SKM-1 (cell line): ENCODE measurements around the gene BABAM2.

ENCODE experiments used
- DNase-seq: peaks from one replicate; lab custom pipeline; 2025; ENCODE audit not compliant: unreplicated experiment; lab: John Stamatoyannopoulos, UW

BABAM2 gene

GRCh38 chr2:28153851-28154250 lies 263.3 kb downstream of the BABAM2 start:
- DNase-seq = no peak

- DNase-seq = no peak
These were observed 264.6 kb downstream of the BABAM2 start for GRCh38 chr2:28155086-28155485.

- DNase-seq = peak; percentile 7
These were observed 265.1 kb downstream of the BABAM2 start for GRCh38 chr2:28155627-28156026.

GRCh38 chr2:28158791-28159190 lies 268.3 kb downstream of the BABAM2 start:
- no peak for DNase-seq

- DNase-seq = no peak
These were observed 270.5 kb downstream of the BABAM2 start for GRCh38 chr2:28160986-28161425.

GRCh38 chr2:28161466-28161865 lies 270.9 kb downstream of the BABAM2 start:
- DNase-seq = no peak

- DNase-seq = no peak
These were observed 272.0 kb downstream of the BABAM2 start for GRCh38 chr2:28162564-28162963.

GRCh38 chr2:28163028-28163427 lies 272.5 kb downstream of the BABAM2 start:
- no peak for DNase-seq

- no peak for DNase-seq
These were observed 273.2 kb downstream of the BABAM2 start for GRCh38 chr2:28163627-28164279.

- no peak for DNase-seq
These were observed 273.8 kb downstream of the BABAM2 start for GRCh38 chr2:28164280-28164801.

GRCh38 chr2:28165087-28165635 lies 274.6 kb downstream of the BABAM2 start:
- no peak for DNase-seq

GRCh38 chr2:28166956-28167355 lies 276.4 kb downstream of the BABAM2 start:
- DNase-seq = no peak

- no peak for DNase-seq
These were observed 277.8 kb downstream of the BABAM2 start for GRCh38 chr2:28168376-28168775.

GRCh38 chr2:28169492-28169891 lies 279.0 kb downstream of the BABAM2 start:
- DNase-seq = no peak

- DNase-seq = no peak
These were observed 281.8 kb downstream of the BABAM2 start for GRCh38 chr2:28172114-28172898.

- no peak for DNase-seq
These were observed 282.8 kb downstream of the BABAM2 start for GRCh38 chr2:28173377-28173776.

GRCh38 chr2:28174211-28174610 lies 283.7 kb downstream of the BABAM2 start:
- DNase-seq = no peak

GRCh38 chr2:28175028-28175427 lies 284.5 kb downstream of the BABAM2 start:
- no peak for DNase-seq

GRCh38 chr2:28178946-28179345 lies 288.4 kb downstream of the BABAM2 start:
- no peak for DNase-seq

GRCh38 chr2:28181801-28182200 lies 291.3 kb downstream of the BABAM2 start:
- no peak for DNase-seq

GRCh38 chr2:28182348-28182747 lies 291.8 kb downstream of the BABAM2 start:
- DNase-seq = no peak

- no peak for DNase-seq
These were observed 294.6 kb downstream of the BABAM2 start for GRCh38 chr2:28185153-28185552.
